ENCODE data around the gene ZMIZ1.

DNA sequence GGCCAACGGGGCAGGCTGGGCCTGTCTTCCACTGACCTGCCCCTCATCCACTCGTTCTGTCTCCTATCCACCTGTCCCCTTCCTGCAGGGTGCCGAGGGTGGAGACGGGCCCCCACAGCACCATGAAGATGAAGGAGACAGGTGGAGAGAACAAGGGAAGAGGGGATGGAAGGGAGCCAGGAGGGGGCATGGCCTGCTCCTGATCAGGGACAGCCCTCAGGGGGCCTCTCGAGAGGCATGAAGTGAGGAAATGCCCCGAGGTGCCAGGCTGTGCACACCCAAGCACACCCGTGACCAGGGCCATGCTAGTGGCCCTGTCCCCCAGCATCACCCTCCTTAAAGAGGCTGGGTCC is 111.2 kb downstream of the ZMIZ1 start:
- TF ChIP-seq SIN3A (IDR thresholded peaks at IDR 0.05; ENCODE audit: borderline replicate concordance, insufficient read depth, low read length), result no peak
- TF ChIP-seq POLR2AphosphoS5 (IDR thresholded peaks at IDR 0.05; ENCODE audit: low read depth, low read length), result no peak
- no peak for TF ChIP-seq TAF1 (IDR thresholded peaks at IDR 0.05; ENCODE audit: borderline replicate concordance, insufficient read depth, low read length)
